Right atrium auricular region (tissue), 2 donors: Measurements from ENCODE around the gene VWA1. TPM values are rescaled to one million over a fixed set of nuclear protein-coding genes. Genes with fewer than 3 reads are reported as not detected.
A peak's percentile ranks its signal among the peaks of the same experiment; 100 is the strongest.

ENCODE experiments used
- DNase-seq: peaks from one replicate; pipeline ENCODE4 v3.0.0-alpha.2; 2019; ENCODE audit warnings: low spot score
- H3K27ac ChIP-seq, 2 donors: fragments of 200-600 bp; sonication (generic); 1 replicate in 1 of 2; 2 replicates in 1 of 2; pipeline ENCODE4 v1.5.1; 2016 to 2019
- H3K27me3 ChIP-seq, 2 donors: fragments of 200-600 bp; sonication (generic); one replicate each; pipeline versions ENCODE4 v1.5.1 to v1.6.0; 2017 to 2019
- H3K36me3 ChIP-seq: fragments of 200-600 bp; sonication (generic); one replicate; pipeline ENCODE4 v1.5.1; 2016
- H3K4me1 ChIP-seq, 2 donors: fragments of 200-600 bp; sonication (generic); one replicate each; pipeline versions ENCODE4 v1.5.1 to v1.6.0; 2017 to 2019
- H3K4me3 ChIP-seq, 2 donors: fragments of 200-600 bp; sonication (generic); 1 replicate in 1 of 2; 2 replicates in 1 of 2; pipeline ENCODE4 v1.5.1; 2017 to 2019; ENCODE audit warnings: mild to moderate bottlenecking in 1 of 2, moderate library complexity in 1 of 2
- H3K9me3 ChIP-seq, 2 donors: fragments of 200-600 bp; sonication (generic); one replicate each; pipeline ENCODE4 v1.5.1; 2019
- total RNA-seq, 2 donors: library from RNA; depleted of rRNA; stranded (reverse); fragments of >200 nt; gene quantifications; one replicate each; pipeline ENCODE4 v1.1.0, GENCODE V29; 2016
- TF ChIP-seq, protein P1 (sequence below), 2 donors: fragments of 200-600 bp; sonication (generic); IDR thresholded peaks; one replicate each; pipeline ENCODE4 v1.5.1; 2019; ENCODE audit warnings: antibody characterized with exemption in 2 of 2

The VWA1 gene, protein sequence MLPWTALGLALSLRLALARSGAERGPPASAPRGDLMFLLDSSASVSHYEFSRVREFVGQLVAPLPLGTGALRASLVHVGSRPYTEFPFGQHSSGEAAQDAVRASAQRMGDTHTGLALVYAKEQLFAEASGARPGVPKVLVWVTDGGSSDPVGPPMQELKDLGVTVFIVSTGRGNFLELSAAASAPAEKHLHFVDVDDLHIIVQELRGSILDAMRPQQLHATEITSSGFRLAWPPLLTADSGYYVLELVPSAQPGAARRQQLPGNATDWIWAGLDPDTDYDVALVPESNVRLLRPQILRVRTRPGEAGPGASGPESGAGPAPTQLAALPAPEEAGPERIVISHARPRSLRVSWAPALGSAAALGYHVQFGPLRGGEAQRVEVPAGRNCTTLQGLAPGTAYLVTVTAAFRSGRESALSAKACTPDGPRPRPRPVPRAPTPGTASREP
- total RNA-seq = 10 to 100 TPM; 13.0 to 15.2 TPM

DNA sequence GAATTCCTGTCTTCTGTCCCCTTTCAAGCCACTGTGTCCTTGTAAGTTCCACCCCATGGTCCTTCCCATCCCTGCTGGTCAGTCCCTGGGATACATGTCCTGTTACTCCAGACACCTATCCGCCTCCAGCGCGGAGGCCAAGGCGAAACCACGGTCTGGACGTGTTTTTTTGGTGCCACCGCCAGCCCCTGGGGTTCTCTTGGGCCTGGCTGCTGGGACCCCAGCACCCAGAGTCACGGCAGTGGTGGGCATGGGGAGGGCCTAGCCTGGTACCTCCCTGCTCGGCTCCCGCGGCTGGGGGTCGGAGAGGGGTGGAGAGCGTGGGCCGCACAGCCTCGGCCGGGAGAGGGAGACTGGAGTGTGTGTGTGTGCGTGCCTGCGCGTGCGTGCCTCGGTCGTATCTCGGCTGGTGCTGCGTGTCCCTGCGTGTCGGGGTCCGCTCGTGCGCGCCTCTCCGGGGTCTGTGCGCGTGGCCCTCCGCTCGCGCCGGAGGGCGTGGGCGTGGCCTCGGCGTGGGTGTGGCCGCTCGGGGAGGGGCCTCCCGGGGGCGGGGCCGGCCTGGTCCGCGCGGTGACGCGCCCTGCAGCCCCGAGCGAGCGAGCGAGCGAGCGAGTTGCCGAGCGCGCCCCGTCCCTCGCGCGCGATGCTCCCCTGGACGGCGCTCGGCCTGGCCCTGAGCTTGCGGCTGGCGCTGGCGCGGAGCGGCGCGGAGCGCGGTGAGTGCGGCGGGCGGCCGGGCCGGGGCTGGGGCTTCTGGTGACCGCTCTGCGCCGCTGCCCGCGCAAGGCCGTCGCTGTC lies at the start of gene VWA1:
Gene VWA1 (plus strand): TSS at position 585 of the 798 bp plus-strand sequence. CDS start 59 bp downstream, at position 644.
- TF ChIP-seq, protein P1, sequence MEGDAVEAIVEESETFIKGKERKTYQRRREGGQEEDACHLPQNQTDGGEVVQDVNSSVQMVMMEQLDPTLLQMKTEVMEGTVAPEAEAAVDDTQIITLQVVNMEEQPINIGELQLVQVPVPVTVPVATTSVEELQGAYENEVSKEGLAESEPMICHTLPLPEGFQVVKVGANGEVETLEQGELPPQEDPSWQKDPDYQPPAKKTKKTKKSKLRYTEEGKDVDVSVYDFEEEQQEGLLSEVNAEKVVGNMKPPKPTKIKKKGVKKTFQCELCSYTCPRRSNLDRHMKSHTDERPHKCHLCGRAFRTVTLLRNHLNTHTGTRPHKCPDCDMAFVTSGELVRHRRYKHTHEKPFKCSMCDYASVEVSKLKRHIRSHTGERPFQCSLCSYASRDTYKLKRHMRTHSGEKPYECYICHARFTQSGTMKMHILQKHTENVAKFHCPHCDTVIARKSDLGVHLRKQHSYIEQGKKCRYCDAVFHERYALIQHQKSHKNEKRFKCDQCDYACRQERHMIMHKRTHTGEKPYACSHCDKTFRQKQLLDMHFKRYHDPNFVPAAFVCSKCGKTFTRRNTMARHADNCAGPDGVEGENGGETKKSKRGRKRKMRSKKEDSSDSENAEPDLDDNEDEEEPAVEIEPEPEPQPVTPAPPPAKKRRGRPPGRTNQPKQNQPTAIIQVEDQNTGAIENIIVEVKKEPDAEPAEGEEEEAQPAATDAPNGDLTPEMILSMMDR (IDR thresholded peaks at IDR 0.05) = no peak
- no peaks in the 10 kb centered on the region for H3K36me3 ChIP-seq
- peak within 1 kb of the TSS; percentile 81 to 87 for H3K27ac ChIP-seq
- no peaks in the 10 kb centered on the region for H3K9me3 ChIP-seq
- H3K27me3 ChIP-seq = no peaks in the 10 kb centered on the region
- peak within 1 kb of the TSS; percentile 32 to 56 for H3K4me3 ChIP-seq
- DNase-seq = no peak
- H3K4me1 ChIP-seq = peaks cover 0 to 69% of the 10 kb centered on the region in 2 donors

DNA sequence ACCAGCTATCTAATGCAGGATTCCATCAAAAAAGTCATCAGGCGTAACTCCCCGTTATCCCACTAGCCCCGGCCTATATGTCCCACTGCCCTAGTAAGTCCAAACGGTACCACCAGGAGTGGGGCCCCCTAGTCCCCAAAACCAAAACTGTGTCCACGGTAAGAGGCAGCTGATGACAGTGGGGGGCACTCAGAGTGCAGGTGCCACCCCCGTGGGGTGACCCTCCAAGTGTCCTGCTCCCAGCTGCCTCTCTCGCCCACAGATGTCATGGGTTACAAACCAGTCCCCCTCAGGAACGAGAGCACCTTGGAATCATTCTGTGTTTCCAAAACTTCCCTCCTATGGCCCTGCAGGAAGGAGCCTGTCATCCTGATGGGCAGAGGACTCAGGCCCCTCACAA lies 49.6 kb upstream of the VWA1 start:
- DNase-seq = no peak
- H3K9me3 ChIP-seq = no peaks in the 10 kb centered on the region
- peaks cover 57% of the 10 kb centered on the region for H3K36me3 ChIP-seq
- H3K27ac ChIP-seq = no peak overlapping the region
- no peak overlapping the region for H3K4me3 ChIP-seq
- TF ChIP-seq, protein P1 (IDR thresholded peaks at IDR 0.05) = no peak
- H3K4me1 ChIP-seq = peaks cover 0 to 1% of the 10 kb centered on the region in 2 donors
- H3K27me3 ChIP-seq = no peaks in the 10 kb centered on the region

DNA sequence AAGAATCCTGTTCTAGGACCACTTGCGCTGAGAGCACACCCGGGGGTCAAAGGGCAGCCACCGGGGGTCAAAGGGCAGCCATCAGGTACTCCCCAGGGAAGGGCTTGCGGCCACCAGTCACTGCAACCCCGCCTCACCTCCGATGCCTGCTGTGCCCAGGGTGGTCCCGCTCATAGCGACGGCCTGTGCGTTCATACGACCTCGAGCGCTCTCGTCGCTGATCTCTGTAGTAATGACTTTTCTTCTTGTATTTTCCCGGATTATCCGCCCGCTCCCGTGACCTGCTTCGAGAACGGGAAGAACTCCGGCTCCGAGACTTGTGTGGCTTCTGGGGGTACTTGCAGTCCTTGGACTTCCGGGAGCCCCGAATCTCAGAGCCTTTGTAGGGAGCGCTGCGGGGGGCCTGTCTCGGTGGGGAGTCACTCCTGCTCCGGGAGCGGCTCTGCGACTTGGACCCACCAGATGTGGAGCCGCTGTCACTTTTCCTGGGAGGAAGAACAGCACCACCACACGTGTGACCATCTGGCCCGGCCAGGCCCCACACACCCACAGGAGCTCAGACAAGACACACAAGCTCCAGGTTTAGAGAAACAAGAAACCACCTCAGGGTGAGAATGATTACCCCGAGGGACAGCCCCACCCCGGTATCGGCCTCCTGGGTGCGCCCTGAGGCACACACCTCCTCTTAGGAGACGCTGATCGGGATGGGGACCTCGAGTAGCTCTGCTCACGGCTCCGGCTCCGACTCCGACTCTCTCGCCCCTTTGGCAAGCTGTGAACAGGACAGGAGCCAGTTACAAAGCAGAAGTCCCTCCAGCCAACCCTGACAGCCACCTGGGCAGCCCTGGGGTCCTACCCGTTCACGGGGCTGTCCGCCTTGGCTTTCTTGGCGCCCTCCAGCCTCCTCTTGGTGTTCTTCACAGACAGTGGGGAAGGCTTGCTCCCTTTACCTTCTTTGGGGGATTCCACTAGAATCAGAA lies 48.1 kb upstream of the VWA1 start:
- DNase-seq = no peak
- peaks cover 71% of the 10 kb centered on the region for H3K36me3 ChIP-seq

DNA sequence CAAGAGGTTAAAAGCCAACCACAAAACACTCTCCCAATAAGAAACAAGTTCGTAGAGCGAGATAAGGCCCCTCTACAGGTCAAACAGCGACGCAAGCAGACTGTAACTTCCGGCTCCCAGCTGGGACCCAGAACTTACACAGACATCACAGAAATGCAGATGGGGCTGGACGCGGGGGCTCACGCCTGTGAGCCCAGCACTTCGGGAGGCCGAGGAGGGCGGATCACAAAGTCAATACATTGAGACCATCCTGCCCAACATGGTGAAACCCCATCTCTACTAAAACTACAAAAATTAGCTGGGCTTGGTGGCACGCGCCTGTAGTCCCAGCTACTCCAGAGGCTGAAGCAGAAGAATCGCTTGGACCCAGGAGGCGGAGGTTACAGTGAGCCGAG lies 47.4 kb upstream of the VWA1 start:
- Histone ChIP-seq H3K9me3 (no peaks in the 10 kb centered on the region), H3K36me3 (peaks cover 78% of the 10 kb centered on the region), H3K27me3 (no peaks in the 10 kb centered on the region), H3K4me3 (no peak overlapping the region), H3K27ac (no peak overlapping the region), H3K4me1 (peaks cover 0 to 6% of the 10 kb centered on the region in 2 donors)
- TF ChIP-seq, protein P1 (IDR thresholded peaks at IDR 0.05) = no peak
- DNase-seq = no peak

More for the DNA sequence above, 48.1 kb upstream of the VWA1 start:
- no peak overlapping the region for H3K27ac ChIP-seq
- H3K4me3 ChIP-seq = no peak overlapping the region
- no peaks in the 10 kb centered on the region for H3K9me3 ChIP-seq
- no peaks in the 10 kb centered on the region for H3K27me3 ChIP-seq
- TF ChIP-seq, protein P1 (IDR thresholded peaks at IDR 0.05) = no peak
- peaks cover 0 to 6% of the 10 kb centered on the region in 2 donors for H3K4me1 ChIP-seq

DNA sequence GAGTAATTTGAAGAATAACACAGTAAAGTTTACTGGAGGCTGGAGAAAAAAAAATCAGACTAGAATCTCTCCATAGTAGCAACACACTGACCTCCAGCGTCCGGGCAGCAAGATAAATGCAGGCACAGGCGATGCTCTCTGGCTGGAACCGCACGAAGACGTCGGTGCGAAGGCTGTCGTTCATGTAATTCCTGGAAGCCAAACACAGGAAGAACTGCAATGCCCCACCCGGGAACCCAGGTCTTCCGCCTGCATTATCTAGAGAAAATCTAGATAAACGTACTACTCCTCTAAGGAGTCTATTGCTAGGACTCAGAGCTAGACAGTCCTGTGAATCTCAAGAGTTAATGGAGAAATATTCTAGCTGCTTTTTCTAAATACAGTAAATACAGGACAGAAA lies 44.8 kb upstream of the VWA1 start:
- no peaks in the 10 kb centered on the region for H3K9me3 ChIP-seq
- DNase-seq = no peak
- H3K27me3 ChIP-seq = no peaks in the 10 kb centered on the region
- H3K27ac ChIP-seq = no peak overlapping the region
- H3K36me3 ChIP-seq = peaks cover 98% of the 10 kb centered on the region
- TF ChIP-seq, protein P1 (IDR thresholded peaks at IDR 0.05) = no peak
- H3K4me1 ChIP-seq = peaks cover 0 to 6% of the 10 kb centered on the region in 2 donors
- no peak overlapping the region for H3K4me3 ChIP-seq
